SK-N-SH (cell line): Measurements from ENCODE around the gene OR6C76. TPM values are rescaled to one million over a fixed set of nuclear protein-coding genes. Genes with fewer than 3 reads are reported as not detected.

Experiments used
- CTCF ChIA-PET: fragments of 300-600, 350-600 bp; formaldehyde crosslinking; extraction: SDS; loops from one replicate; lab custom pipeline; 2021; lab: Yijun Ruan, JAX
- POLR2A ChIA-PET: fragments of 350-600 bp; sonication (Branson Sonifier 250); formaldehyde crosslinking; extraction: SDS; loops from one replicate; lab custom pipeline; 2020; ENCODE audit warnings: antibody characterized with exemption, inconsistent platforms; lab: Yijun Ruan, JAX
- DNase-seq: peaks from one replicate; pipeline ENCODE4 v3.0.0; 2012
- H2AFZ ChIP-seq: fragments of 200-600 bp; sonication (generic); 2 replicates; pipeline ENCODE4 v1.8.1; 2016; ENCODE audit warnings: antibody characterized with exemption, mild to moderate bottlenecking, low read depth
- H3F3A ChIP-seq: fragments of 200-600 bp; sonication (generic); replicated peaks from 2 replicates; pipeline ENCODE3; 2016; ENCODE audit warnings: antibody characterized with exemption, mild to moderate bottlenecking; ENCODE audit not compliant: insufficient read depth
- H3K27ac ChIP-seq, 2 experiments: fragments of 200-500 bp in 1 of 2; fragments of 200-600 bp in 1 of 2; sonication (Bioruptor generic) in 1 of 2; sonication (generic), shearing (Covaris generic) in 1 of 2; 2 replicates each; pipeline versions ENCODE4 v1.5.1 to v1.6.1; 2014 to 2016; ENCODE audit warnings: low read depth in 2 of 2, inconsistent platforms in 1 of 2, low read length in 1 of 2, mild to moderate bottlenecking in 1 of 2, mixed read lengths in 1 of 2
- H3K27me3 ChIP-seq: fragments of 200-600 bp; sonication (generic), shearing (Covaris generic); 2 replicates; pipeline ENCODE4 v1.6.1; 2016; ENCODE audit warnings: mixed run types; ENCODE audit not compliant: insufficient read depth
- H3K36me3 ChIP-seq, 2 experiments: fragments of 200-500 bp in 1 of 2; fragments of 200-600 bp in 1 of 2; sonication (Bioruptor generic) in 1 of 2; sonication (generic) in 1 of 2; replicated peaks in 1 of 2; 2 replicates each; pipeline versions ENCODE3 to v1.5.1; 2014 to 2016; ENCODE audit warnings: low read length in 1 of 2, mild to moderate bottlenecking in 1 of 2; ENCODE audit not compliant: insufficient read depth in 2 of 2, control insufficient read depth in 1 of 2
- H3K4me1 ChIP-seq, 2 experiments: fragments of 200-500 bp in 1 of 2; fragments of 200-600 bp in 1 of 2; sonication (Bioruptor generic) in 1 of 2; sonication (generic), shearing (Covaris generic) in 1 of 2; 2 replicates each; pipeline versions ENCODE4 v1.5.1 to v1.6.1; 2014 to 2016; ENCODE audit warnings: low read depth in 1 of 2, low read length in 1 of 2, mixed run types in 1 of 2; ENCODE audit not compliant: insufficient read depth in 2 of 2, control insufficient read depth in 1 of 2
- H3K4me2 ChIP-seq: fragments of 200-600 bp; sonication (generic), shearing (Covaris generic); 2 replicates; pipeline ENCODE4 v1.6.1; 2017; ENCODE audit warnings: mixed run types
- H3K4me3 ChIP-seq, 2 experiments: fragments of 200-500 bp in 1 of 2; fragments of 200-600 bp in 1 of 2; sonication (Bioruptor generic) in 1 of 2; sonication (generic), shearing (Covaris generic) in 1 of 2; 2 replicates each; pipeline versions ENCODE4 v1.5.1 to v1.8.1; 2014 to 2016; ENCODE audit warnings: low read depth in 2 of 2, inconsistent platforms in 1 of 2, low read length in 1 of 2, mild to moderate bottlenecking in 1 of 2, mixed read lengths in 1 of 2, moderate library complexity in 1 of 2
- H3K79me2 ChIP-seq: fragments of 200-600 bp; sonication (generic); 2 replicates; pipeline ENCODE4 v1.8.1; 2017; ENCODE audit warnings: mild to moderate bottlenecking; ENCODE audit not compliant: insufficient read depth
- H3K9ac ChIP-seq: fragments of 200-600 bp; sonication (generic); 2 replicates; pipeline ENCODE4 v1.6.1; 2017; ENCODE audit warnings: mixed run types
- H3K9me2 ChIP-seq: fragments of 200-600 bp; sonication (generic); 2 replicates; pipeline ENCODE4 v1.6.1; 2017; ENCODE audit warnings: mixed run types
- H3K9me3 ChIP-seq: fragments of 200-600 bp; sonication (generic); 2 replicates; pipeline ENCODE4 v1.6.1; 2017; ENCODE audit warnings: mixed run types, mild to moderate bottlenecking, moderate library complexity
- H4K20me1 ChIP-seq: fragments of 200-600 bp; sonication (generic); 2 replicates; pipeline ENCODE4 v1.6.1; 2017; ENCODE audit warnings: mild to moderate bottlenecking, mixed run types; ENCODE audit not compliant: insufficient read depth
- FOXJ3 ChIP-seq: sonication (generic); formaldehyde crosslinking; IDR thresholded peaks from 2 replicates; pipeline ENCODE4 v1.5.1; 2020; ENCODE audit warnings: mild to moderate bottlenecking, missing genetic modification reagents
- GABPA ChIP-seq: IDR thresholded peaks from 2 replicates; pipeline ENCODE4 v1.4.0; 2012; ENCODE audit warnings: low read depth, mild to moderate bottlenecking
- IRF3 ChIP-seq: fragments of 150-350 bp; IDR thresholded peaks from 2 replicates; pipeline ENCODE4 v1.6.1; 2016; ENCODE audit warnings: mild to moderate bottlenecking, low read depth, low read length
- JUND ChIP-seq: IDR thresholded peaks from 2 replicates; pipeline ENCODE4 v1.4.0; 2012
- NRF1 ChIP-seq: IDR thresholded peaks from 2 replicates; pipeline ENCODE4 v1.6.1; 2012; ENCODE audit warnings: low read depth, mild to moderate bottlenecking, low read length
- RCOR1 ChIP-seq: fragments of 150-350 bp; IDR thresholded peaks from 2 replicates; pipeline ENCODE4 v1.6.1; 2017; ENCODE audit warnings: antibody characterized with exemption, low read length
- SIN3A ChIP-seq: IDR thresholded peaks from 2 replicates; pipeline ENCODE4 v1.6.1; 2012; ENCODE audit warnings: low read depth, mild to moderate bottlenecking, low read length, moderate library complexity, borderline replicate concordance
- TAF1 ChIP-seq: IDR thresholded peaks from 2 replicates; pipeline ENCODE4 v1.6.1; 2012; ENCODE audit warnings: low read depth, mild to moderate bottlenecking, low read length, moderate library complexity, borderline replicate concordance
- USF1 ChIP-seq: IDR thresholded peaks from 2 replicates; pipeline ENCODE4 v1.4.0; 2012; ENCODE audit warnings: low read depth, borderline replicate concordance
- YY1 ChIP-seq: IDR thresholded peaks from 2 replicates; pipeline ENCODE4 v1.4.0; 2012; ENCODE audit warnings: low read depth, mild to moderate bottlenecking
- WGBS: methylation state at CpG from one replicate; pipeline ENCODE4 v1.1.6; 2017; ENCODE audit warnings: low lambda C conversion rate; 5-methylcytosine and 5-hydroxymethylcytosine counted together
- polyA plus RNA-seq, 3 experiments: library from polyadenylated mRNA; depleted of rRNA; stranded (reverse); fragments of >200 nt; gene quantifications; 2 replicates each; pipeline ENCODE4 v1.2.3, GENCODE V29; 2012
- TF ChIP-seq, protein P1 (sequence below): IDR thresholded peaks from 2 replicates; pipeline ENCODE4 v1.4.0; 2012; ENCODE audit warnings: low read depth
- TF ChIP-seq, protein P2 (sequence below): fragments of 150-350 bp; IDR thresholded peaks from 2 replicates; pipeline ENCODE4 v1.6.1; 2017; ENCODE audit warnings: antibody characterized with exemption, low read length, low read depth, borderline replicate concordance

OR6C76 gene
- polyA plus RNA-seq (2012; rRNA removed): not detected in 2 replicates
- not detected in 2 replicates for polyA plus RNA-seq (2012; cell fraction: cytosol; rRNA removed)
- not detected in 2 replicates for polyA plus RNA-seq (2012; cell fraction: nucleus; rRNA removed)

DNA sequence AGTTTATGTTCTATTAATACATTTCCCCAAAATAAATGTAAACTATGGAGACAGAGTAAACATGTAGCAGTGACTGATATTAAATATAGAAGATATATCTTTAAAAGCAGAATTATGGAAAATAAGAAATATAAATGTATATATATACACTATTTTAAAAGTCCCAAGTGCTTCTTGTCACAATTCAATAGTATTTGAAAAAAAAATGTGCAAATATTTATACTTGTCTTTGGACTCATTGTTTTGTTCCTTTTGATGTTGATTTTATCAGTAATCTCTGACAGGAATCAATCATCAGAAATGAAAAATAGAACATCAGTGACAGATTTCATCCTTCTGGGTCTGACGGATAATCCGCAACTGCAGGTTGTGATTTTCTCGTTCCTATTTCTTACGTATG lies at the start of gene OR6C76:
OR6C76 (plus strand) TSS at position 301 of the 400 bp plus-strand sequence; CDS start at position 301, 0 bp downstream.
- no peaks in the 10 kb centered on the region for H3F3A ChIP-seq
- TF ChIP-seq YY1 (no peak), USF1 (no peak), RCOR1 (no peak), IRF3 (no peak)
- TF ChIP-seq, all 33 proteins: peak for 0
- Histone ChIP-seq H3K36me3 (no peaks in the 10 kb centered on the region), H3K4me1 (no peaks in the 10 kb centered on the region), H3K27ac (no peak within 1 kb of the TSS), H3K9ac (no peak within 1 kb of the TSS), H3K9me2 (no peaks in the 10 kb centered on the region), H2AFZ (no peak within 1 kb of the TSS), H3K4me2 (no peak within 1 kb of the TSS), H3K4me3 (no peak within 1 kb of the TSS), H3K27me3 (no peaks in the 10 kb centered on the region), H4K20me1 (no peaks in the 10 kb centered on the region), H3K9me3 (no peaks in the 10 kb centered on the region), H3K79me2 (no peaks in the 10 kb centered on the region)
- ChIA-PET CTCF (no interaction called here), POLR2A (no interaction called here)
- WGBS: 47% methylated on average over 4 of the region's 4 CpGs
- no peak for DNase-seq

DNA sequence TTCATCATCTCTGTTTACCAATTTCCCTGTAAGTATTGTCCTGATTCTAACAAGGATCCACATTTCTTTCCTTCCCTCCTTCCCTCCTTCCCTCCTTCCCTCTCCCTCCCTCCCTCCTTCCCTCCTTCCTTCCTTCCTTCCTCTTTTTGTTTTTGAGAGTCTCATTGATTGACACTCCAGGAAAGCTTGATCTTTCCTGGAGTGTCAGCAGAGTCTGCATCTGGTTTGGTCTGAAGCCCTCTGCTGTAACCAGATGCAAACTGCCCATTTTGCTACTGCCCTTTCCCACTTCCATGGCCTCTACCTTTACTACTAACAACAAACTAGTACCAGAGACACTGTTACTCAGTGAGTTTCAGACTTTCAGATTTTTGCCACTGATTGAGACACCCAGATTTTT lies 40.2 kb upstream of the OR6C76 start:
- no peaks in the 10 kb centered on the region for H3K36me3 ChIP-seq
- no peak overlapping the region for H2AFZ ChIP-seq
- H4K20me1 ChIP-seq: no peaks in the 10 kb centered on the region
- H3K9me3 ChIP-seq: no peaks in the 10 kb centered on the region
- no peak overlapping the region for H3K4me3 ChIP-seq
- no peaks in the 10 kb centered on the region for H3K4me1 ChIP-seq
- H3K79me2 ChIP-seq: no peaks in the 10 kb centered on the region
- H3K9ac ChIP-seq: no peak overlapping the region
- no peaks in the 10 kb centered on the region for H3K9me2 ChIP-seq
- no peaks in the 10 kb centered on the region for H3F3A ChIP-seq
- no peak overlapping the region for H3K27ac ChIP-seq
- H3K4me2 ChIP-seq: no peak overlapping the region
- ChIA-PET CTCF (no interaction called here), POLR2A (no interaction called here)
- no peak for DNase-seq
- TF ChIP-seq SIN3A (no peak), YY1 (no peak), NRF1 (no peak), GABPA (no peak)
- H3K27me3 ChIP-seq: no peaks in the 10 kb centered on the region

DNA sequence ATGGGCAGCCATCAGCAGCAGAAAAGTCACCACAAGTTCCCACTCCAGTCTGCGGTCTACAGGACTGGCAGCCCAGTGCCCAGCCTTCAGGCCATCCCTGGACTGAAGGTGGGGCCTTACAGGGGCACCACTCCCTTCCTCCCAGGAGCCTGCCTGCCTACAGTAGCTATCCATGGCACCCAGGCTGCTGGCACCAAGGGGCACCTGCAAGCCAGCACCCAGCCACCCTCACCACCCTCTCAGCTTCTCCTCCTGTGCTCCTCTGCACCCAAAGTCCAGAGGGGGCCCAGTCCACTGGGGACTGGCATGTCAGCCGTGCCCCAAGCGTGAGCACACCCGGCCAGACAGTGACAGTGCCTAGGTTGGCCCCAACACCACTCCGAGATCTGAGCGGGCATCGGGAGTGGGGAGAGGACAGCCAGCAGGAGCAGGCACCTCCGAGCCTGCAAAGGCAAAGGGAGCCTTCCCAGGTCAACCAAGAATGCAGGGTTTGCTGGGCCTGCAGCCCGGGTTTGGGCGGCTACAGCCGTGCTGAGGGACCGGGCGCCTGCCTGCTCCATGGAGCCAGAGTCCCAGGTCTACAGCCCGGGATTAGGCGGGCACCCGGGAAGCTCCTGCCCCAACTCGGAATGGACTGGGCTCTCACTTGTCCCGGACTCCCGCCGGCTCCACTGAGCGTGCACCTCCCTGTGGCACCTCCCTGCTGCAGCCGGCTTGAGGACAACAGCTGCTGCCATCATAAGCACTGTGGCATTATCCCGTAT lies 33.8 kb upstream of the OR6C76 start:
- Histone ChIP-seq H4K20me1 (no peaks in the 10 kb centered on the region), H3K79me2 (no peaks in the 10 kb centered on the region), H3K4me1 (no peaks in the 10 kb centered on the region), H3K4me3 (no peak overlapping the region), H3K27me3 (peaks cover 10% of the 10 kb centered on the region; the same call in 1 of the 2 replicates), H3K9me3 (no peaks in the 10 kb centered on the region), H3K4me2 (no peak overlapping the region), H3K36me3 (no peaks in the 10 kb centered on the region), H3K9ac (no peak overlapping the region), H3K27ac (no peak overlapping the region), H2AFZ (no peak overlapping the region), H3K9me2 (no peaks in the 10 kb centered on the region), H3F3A (no peaks in the 10 kb centered on the region)
- CTCF ChIA-PET: no interaction called here
- DNase-seq: no peak
- POLR2A ChIA-PET: no interaction called here
- 4% methylated on average over 7 of the region's 23 CpGs for WGBS
- no peak for TF ChIP-seq FOXJ3 (CRISPR knock-in tag)
- no peak for TF ChIP-seq YY1
- TF ChIP-seq, protein P1, sequence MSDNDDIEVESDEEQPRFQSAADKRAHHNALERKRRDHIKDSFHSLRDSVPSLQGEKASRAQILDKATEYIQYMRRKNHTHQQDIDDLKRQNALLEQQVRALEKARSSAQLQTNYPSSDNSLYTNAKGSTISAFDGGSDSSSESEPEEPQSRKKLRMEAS: no peak
- TF ChIP-seq JUND: no peak
- no peak for TF ChIP-seq TAF1
- TF ChIP-seq, protein P2, sequence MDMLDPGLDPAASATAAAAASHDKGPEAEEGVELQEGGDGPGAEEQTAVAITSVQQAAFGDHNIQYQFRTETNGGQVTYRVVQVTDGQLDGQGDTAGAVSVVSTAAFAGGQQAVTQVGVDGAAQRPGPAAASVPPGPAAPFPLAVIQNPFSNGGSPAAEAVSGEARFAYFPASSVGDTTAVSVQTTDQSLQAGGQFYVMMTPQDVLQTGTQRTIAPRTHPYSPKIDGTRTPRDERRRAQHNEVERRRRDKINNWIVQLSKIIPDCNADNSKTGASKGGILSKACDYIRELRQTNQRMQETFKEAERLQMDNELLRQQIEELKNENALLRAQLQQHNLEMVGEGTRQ: no peak
